ENCODE measurements around the gene ACTBL2.
"Not testable (repeated sequence)": the region's sequence is repeated elsewhere in the genome, so short reads cannot be mapped to it uniquely, and the experiment has no call there.

The ACTBL2 gene

DNA sequence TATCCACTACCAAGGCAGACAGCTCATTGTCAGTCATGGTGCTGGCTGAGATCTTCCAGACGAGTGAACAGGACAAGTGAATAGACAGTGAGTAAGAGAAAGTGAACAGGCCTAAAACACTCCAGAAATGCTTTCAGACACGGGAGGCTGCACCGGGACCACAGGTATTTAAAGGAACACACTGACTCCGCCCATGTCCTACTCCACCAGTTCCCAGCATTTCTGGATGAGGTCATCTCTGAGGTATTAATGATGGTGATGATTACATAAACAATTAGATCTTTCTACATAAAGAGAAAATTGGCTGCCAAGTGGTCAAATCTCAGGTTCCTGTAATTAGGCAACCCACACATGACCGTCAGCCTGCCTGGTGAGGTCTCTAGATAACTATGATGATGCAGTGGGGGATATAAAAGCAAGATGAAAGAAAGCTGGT, at the start of gene ACTBL2:
TSS of gene ACTBL2 (minus strand) at position 141 of the 436 bp plus-strand sequence. CDS start at position 37, 104 bp downstream.
- peak; percentile 92 for DNase-seq

DNA sequence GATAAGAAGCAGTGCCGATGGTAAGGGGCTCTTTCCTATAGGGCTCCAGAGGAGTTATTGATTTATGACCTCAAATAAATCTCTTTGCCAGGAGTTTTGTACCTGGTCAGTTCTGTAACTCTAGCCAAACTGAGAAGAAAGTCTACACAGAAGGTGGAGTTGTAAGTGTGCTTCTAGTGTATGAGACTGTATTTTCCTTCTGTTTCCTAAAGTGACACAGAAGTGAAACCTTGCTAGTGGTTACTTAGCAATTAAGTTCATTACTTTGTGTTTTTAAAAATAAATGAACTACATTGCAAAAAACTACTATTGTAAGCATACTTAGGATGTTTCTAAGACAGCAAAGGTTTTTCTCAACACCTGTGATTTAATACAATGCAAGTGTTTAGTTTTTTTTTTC, 48.7 kb upstream of the ACTBL2 start:
- no peak for DNase-seq

DNA sequence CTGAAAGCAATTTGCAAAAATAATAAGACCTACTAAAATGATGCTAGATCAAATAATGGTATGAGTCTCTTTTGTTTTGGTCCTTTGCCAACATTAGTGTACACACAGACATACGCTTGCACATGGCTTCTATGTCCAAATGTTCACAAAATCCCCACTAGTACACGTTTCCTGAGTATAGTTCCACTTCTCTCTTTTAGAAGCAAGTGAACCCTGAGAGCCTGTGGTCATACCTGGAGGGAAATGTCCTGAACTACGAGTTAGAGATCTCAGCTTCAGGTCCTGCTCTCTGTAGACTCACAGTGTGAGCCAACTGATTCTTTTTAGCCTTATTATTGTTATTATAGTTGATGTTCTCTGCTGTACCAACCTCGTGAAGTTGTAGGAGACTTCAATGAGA, 47.3 kb upstream of the ACTBL2 start:
- no peak for DNase-seq

DNA sequence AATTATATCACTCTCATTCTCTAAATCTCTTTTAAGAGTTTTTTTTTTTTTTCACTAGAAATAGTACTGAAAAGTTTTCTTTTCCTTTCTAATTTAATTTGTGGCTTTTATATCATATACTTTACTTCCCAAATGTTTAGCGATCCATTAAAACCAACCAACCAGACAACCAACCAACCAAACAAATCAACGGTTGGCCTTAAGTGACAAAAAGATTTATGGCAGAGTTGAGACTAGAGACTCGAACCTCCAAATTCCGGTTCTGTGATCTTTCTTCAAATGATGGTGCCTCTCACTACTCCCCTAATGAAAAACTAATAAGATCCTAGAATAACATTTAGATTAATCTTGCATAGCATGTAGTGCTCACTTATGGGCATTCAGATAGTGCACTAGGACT, 45.3 kb upstream of the ACTBL2 start:
- no peak for DNase-seq

DNA sequence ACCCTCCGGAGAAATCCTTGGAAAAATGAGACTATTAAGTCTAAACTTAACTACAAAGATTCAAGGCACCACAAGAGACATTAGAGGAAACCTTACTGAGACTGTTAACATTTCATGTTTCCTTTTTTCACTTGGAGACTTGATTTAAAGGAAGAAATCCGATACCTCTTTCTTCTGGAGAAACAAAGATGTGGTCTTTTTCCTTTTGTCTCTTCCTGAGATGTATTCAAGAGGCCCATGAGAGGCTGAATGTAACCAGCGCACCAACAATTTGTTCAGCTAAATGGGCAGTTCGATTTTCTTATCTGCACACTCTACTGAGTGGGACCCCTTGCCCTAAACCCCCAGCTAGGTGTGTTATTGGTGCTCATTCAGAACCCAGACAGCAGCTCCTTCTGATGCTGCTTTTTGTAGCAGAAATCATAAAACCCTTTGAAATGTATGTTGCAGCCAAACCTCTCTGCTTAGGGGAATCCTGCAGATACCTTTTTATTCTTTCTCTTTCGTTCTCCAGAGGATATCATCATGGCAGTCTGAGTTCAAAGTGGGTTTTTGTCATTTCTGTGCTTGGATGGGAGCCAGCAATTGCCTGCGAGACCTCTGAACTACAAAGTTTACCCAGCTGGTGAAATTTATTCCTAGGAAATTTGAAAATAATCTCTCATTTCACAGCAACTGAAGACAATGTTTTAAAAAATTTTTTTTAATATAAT, 41.9 kb upstream of the ACTBL2 start:
- no peak for DNase-seq

DNA sequence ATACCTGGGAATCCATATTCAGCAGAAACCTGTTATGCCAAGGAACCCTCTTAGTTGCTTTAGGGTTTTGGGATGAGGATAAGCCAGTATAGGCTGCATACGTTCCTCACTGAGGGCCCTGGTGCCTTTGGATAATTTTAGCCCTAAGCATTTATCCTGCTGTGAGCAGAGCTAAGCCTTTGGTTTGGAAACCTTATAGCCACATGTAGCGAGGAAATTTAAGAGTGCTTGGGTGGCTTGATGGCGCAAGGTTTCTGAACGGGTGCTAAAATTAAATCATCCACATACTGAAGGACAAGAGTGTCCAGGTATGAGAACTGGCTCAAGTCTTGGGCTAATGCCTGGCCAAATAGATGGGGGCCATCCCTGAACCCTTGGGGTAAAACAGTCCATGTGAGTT, 39.9 kb upstream of the ACTBL2 start:
- DNase-seq, result not testable (repeated sequence)

DNA sequence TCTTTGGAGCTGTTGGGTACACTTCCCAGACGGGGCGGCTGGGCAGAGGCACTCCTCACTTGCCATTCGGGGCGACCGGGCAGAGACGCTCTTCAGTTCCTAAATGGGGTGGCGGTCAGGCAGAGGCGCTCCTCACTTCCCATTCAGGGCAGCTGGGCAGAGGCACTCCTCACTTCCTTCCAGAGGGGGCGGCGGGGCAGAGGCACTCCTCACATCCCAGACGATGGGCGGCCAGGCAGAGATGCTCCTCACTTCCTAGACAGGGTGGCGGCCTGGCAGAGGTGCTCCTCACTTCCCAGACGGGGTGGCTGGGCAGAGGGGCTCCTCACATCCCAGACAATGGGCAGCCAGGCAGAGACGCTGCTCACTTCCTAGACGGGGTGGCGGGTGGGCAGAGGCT, 35.8 kb upstream of the ACTBL2 start:
- not testable (repeated sequence) for DNase-seq

DNA sequence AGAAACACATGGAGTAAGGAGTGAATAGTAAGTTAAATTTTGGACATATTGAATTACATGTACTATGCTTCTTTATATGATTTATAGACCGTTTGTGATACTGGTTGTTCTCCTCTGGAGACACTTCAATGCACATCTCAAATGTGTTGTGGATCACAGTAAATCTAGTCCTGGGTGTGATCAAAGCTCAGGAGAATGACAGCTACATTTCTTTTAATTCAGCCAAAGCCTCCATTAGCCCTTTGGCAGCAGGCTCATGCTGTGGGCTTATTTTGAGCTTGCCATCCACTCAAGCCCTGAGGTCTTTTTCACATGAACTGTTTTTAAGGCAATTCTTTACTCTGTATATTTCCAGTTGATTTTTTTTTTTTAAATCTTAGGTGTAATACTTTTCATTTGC, 34.6 kb upstream of the ACTBL2 start:
- DNase-seq, result no peak

DNA sequence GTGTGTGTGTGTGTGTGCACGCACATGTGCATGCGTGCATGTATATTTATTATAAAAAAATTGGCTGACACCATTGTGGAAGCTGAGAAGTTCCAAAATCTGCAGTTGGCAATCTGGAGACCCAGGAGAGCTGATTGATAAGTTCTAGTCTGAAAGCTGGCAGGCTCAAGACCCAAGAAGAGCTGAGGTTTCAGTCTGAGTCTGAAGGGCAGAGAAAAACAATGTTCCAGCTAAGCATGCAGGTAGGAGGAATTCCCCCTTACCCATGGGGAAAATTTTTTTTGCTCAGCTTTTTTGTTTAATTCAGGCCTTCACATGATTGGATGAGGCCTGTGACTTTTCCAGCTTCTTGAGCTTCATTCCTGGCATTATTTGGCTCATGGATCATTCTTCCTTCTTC, 31.2 kb upstream of the ACTBL2 start:
- no peak for DNase-seq

DNA sequence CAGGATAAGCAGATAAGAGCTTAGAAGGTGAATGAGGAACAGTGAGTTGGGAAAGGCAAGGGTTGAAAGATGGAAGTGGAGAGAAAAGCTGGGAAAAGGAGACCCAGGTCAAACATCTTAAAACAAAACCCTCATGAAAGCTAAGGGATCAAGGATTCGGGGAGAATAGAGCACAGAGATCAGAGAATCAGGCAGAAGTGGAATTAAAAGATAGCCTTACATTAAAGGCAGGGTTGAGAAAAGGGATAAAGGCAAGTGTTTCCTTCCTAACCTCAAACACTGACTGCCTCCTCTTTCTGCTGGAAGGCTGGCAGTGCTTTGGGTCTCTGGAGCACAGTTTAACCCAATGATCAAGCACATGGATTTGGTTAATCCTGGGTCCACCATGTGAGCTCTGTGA, 28.7 kb upstream of the ACTBL2 start:
- no peak for DNase-seq

DNA sequence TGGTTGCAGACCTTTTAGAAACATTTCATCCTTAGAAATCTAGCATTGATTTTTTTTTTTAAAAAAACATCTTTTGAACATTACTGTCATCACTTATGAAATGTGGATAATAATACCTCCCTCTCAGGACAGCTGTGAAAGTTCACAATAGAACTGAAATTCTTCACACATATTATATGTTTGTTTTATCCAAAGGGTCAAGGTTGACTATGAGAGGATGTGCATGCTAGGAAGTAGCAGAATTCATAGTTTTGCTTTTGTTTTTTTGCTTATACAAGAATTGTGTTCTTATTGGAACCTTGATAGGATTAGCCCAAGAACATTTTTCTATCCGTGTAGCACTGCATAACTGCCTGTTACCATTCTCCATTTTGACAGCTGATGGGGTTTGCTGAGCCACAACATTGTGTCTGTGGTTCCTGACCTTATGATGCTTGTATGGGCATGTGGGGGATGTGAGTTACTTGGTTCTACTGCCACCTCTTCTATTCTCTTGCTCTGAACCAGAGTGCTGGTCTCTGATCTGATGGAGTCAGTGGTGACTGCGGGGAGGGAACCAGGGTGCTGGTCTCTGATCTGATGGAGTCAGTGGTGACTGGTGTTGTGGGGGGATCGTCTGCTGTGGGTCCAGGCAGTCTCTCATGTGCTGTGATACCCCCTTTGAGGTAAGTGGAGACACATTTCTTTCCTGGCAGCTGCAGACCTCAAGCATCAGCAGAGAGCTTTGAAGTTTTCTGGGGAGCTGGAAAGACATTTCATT, 27.1 kb upstream of the ACTBL2 start:
- DNase-seq, result no peak

DNA sequence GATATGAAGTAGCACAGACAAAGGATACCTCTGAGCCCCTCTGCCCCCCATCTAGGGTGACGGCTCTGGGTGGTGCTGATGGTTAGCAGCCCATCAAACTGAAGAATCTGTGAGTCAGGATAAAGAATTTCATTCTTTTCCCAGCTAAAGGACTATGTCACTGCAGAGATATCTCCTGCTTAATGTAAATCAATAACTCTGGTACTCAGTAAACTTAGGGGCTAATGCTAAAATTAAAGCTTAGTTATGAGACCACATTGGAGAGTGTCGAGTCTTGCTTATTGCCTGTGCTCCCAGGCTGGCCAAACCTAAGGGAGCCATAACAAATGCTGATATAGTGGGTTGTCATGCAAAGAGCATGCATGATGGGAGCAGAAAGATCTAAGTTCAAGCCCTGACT, 25.6 kb upstream of the ACTBL2 start:
- DNase-seq, result no peak

DNA sequence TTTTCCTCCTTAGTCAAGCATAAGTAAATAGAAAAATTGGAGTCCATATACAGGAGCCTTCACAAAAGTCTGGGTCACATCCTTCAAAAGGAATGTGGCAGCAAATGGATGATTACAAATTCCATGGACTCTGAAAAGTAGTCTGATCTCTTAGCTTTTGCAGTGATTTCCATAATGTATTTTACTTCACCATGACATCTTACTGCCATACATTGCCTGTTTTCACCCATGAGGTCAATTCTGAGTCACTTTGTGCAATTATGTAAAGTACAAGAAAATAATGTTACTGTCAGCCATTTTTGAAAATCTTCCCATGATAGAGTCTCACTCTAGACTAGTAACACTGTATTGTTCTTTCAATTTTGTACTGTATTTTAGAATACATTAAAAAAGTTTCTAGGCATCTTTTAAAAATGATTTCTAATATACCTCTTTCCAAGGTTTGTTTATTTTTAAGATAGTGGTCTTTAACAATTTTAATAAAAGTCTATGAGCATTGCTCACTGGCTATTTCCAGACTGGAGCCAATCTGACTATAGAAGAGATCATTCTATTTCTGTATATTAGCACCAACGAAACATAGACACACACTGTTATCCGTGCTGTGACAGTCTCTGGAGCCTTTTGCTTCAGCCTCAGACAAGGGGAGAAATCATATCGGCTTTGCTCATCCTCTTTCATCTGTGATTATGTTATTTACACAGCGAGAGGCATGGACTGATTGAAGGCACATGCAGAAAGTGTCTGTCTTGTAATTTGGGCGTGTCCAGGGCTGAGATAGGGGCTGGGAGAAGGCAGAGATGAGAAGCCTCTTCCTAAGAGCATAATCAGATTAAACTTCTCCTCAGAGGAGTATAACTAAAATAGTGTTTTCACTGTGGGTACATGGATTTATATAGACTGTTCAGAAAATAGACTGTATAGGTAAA, 22.9 kb upstream of the ACTBL2 start:
- no peak for DNase-seq

DNA sequence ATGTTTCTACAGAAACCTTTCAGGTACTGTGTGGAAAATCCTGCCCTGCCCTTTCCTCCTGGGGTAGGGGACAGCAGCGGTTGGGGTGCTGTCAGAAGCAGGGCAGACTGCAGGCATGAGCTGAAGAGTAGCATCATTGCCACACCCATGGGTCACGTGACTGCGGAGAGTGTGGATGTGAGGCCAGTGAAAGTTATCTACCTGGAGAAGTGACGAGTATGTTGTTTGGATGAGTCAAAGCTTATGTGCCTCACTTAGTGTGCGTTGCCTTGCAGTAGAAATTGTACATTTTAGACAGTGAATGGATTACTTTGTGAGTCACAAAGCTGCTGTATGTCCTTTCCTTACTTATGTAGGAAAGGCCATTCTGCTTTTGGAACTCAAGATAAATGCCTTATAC, 21.7 kb upstream of the ACTBL2 start:
- no peak for DNase-seq

DNA sequence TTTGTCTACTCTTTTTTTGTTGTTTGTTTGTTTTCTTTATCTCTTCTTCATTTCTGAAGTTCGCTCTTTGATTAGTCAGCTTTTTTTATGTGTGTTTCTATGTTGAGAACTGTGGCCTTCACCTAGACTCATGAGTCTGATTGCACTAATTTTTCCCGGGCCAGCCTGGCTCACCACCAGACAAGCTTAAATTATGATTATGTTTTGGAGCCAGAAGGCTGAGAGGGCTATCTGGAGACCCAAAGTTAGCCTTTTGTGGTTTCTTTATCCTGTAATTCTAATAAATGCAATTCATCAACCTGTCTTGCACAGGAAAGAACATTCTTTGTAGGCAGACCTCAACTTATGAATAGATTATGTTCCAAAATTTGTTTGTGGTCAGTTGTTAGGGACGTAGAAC, 20.8 kb upstream of the ACTBL2 start:
- DNase-seq, result peak; percentile 76

DNA sequence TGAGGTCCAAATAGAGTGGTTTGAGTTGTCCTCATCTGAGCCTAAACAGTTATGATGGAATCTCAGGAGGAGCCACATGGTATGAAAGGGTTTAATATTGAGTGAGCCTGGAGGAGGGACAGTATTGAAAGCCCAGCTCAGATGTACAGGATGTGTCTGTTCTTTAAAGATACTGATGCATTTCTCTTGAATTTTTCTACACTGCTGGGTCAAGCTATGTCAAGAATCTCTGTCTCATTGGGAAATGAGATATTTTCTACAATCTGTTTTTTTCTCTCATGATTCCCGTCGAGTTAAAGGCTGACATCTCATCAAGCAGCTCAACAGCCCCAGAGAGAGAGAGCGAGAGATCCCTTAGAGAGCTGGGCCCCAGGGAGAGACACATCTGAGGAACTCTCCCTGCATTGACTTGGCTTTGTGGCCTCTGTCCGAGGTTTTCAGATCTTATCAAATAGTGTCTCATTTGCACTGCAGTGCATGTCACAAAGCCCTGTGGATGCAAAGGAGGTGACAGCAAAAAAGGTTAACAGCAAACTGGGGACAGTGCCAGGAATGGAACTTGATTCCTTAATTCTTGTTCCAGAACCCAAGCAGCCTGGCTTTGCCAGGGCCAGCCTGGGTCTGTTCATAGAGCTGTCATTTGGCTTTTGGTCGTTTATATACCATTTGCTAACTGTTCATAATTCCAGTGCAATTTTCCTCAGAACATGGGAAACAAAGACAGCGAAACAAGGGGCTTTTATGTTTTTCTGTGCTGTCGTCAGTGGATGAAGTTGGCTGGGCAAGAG, 19.0 kb upstream of the ACTBL2 start:
- DNase-seq, result no peak

DNA sequence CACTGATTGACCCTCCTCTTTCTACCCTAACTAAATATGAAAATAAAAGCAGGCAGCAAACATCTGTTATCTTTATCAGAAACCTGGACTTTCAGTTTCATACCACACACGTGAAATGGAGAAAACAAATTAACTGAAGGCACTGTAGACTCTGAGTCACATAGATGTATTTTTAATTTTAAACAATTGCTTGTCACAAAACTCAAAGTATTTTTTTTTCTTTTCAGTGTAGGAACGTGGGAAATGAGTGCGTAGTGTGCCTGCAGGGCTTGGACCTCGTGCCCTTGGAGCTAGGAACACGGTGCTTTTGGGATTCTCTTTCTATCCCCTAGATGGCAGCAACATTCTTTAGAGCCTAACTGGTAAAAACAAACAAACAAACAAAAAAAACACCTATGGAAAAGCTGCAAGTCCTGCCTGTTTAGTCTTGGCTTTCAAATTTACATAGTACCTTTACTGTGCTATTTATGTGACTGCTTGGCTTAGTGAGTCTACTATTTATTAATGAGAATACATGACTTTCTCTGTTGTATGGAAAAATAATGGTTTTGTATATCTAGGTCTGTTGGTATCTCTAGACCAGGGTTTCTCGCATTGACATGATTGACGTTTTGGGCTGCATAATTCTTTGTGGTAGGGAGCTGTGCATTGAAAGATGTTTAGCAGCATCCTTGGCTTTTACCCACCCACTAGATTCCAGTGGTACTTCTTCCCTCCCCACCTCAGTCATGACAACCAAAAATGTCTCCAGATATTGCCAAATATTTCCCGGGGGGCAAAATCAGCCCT, 16.8 kb upstream of the ACTBL2 start:
- peak; percentile 68 for DNase-seq

DNA sequence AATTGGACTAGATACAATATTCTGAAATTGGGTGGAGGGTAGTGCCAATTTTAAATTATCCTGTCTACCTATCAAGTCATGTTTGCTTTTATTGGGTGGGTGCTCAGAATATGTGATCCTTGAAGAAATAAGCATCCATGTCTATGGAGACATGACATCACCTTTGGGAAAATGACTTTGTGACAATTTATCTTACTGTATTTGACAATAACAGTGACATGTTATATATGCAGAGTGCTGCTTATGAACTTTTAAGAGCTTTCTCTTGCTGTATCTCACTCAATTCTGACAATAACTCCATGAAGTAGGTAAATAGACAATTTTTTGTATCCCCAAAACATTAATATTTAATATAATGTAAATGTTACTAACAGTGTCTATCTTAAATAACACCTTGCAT, 15.1 kb upstream of the ACTBL2 start:
- no peak for DNase-seq

DNA sequence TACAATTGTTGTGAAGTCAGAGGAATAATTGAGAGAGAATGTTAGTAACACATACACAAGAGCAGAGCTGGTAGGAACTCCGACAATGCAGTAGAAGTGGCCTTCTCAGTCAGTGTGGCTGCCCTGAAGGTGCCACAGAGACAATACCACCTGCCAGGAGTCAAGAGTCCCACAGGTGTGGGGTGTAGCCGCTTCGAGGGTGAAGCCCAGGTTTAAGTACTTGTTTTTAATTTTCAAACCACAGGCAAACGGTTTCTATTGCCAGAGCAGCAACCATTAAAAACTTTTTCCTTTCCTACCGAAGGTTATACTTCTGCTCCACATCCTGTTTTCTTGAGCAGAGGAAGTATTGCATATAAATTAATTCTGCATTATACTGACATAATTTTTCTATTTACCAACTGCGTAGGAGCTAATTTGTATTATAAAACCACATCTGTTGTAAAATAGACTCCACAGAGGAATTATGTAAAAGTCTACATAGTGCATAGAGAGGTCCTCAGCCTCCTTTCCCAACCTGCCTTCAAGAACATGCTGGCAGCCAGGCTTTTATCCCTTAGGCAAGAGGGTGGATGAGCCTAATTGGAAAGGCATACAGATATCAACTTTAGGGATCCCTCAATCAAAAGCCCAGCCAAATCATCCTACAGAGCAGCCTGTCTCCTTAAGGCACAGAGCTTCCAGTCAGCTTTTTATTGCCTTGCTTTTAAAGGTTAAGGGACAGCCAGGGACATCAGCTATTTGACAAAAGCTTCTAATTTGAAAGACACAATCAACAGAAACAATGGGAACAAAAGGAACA, 12.9 kb upstream of the ACTBL2 start:
- DNase-seq, result no peak
